ENCODE data around the gene PACS2.
"Not testable (repeated sequence)": the region's sequence is repeated elsewhere in the genome, so short reads cannot be mapped to it uniquely, and the experiment has no call there.

The PACS2 gene

DNA sequence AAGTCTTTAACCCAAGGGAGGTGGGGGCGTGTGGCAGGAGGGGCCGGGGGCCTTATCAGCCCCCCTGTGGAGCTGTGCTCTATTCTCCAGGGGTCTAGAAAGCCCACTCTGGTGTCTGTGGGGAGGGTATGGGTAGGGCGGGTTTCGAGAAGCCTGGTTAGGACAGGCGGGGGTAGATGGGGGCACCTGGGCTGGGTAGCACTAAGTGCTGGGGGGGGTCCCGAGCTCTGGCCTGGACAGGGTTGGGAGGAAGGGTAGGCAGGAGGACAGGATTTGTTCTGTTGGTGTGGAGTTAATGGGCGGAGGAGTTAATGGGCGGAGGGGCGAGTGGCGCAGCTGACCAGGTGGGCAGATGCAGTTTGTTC is 2.0 kb downstream of the PACS2 start:
- FAIRE-seq, result no peak

DNA sequence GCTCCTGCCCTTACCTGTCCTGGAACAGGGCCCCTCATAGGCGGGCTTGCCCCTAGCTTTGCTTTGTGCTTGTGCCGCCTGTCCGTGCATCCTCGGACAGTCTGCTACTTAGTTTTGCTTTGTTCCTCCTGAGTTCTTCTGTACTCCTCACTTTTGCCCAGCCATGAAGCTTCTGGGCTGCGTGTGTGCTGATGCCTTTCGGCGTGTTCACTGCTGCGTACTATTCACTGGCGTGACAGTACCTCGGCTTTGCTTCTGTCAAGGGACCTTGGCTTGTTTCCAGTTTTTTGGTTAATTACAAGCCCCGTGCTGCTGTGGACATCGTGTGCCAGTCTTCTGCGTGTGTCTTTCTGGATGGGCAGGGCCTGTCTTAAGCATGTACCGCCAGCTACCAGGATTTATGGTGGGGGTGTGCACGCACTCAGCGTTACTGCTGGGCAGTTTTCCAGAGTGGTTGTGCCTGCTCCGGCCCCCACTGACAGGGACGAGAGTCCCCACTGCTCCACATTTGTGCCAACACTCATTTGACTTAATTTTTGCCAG is 2.5 kb downstream of the PACS2 start:
- FAIRE-seq, result no peak

DNA sequence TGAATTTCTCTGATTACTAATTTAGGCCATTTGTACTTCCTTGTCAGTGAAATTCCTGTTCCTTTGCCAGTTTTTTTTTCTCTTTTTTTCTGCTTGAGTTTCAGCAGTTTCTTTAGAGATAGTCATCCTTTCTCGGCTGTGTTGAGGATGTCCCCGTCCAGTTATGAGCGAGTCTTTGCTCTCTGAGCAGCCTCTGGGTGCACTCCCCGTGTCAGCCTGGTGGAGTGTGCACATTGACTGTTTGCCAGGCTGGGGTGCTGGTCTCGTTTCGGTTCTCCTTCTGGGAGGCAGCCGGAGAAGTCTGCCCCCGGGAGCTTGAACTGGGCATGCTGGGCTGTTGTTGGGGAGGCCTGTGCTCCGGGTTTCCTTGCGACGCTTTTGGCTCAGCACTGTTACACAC is 3.0 kb downstream of the PACS2 start:
- FAIRE-seq, result no peak

DNA sequence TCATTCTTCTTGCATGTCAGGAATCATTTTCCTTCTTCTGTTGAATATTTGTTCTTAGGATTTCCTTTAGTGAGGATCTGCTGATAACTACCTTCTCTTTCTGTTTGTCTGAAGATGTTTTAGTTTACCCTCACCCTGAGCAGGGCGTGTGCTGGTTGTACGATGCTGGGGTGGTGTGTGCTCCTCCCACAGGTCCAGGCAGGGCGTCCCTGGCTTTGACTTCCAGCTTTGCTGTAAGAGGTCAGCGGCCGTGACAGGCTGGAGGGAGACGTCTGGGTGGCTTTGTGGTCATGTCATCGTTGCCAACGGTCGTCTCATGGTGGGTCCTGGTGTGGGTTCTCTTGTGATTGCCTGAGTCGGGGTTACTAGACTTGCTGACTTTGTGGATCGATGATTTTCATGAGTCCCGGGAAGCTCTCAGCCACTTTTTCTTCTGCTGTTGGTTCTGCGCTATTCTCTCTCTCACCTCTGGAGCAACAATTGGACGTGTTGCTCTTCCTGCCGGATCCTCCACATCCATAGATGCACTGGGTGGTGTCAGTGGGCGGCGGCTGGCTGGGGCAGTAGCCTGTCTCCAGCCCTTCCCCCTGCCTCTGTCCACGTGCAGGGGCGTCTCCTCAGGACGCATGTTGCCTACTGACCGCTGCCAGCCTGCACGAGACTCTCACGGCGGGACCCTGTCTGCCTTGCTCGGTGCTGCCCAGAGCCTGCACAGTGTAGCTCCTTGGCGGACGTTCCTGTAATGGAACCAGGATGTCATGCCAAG is 8.4 kb downstream of the PACS2 start:
- FAIRE-seq, result no peak

DNA sequence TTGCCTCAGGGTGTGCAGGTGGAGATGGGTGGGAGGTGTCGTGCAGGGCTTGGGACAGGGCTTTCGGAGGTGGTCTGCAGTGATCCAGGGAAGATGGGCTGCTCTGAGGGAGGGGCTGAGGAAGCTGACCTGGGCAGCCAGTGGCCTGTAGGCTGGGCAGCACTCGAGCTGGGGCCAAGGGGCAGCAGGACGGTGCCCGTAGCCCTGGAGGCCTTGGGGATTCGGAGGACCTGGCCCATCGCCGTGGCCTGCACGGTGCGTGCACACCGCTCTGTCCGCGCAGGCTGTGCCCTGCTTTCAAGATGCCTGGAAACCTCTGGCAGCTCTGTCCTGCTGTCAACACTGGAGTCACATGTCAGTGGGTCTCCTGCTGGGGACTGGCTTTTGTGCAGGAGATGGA is 9.1 kb downstream of the PACS2 start:
- no peak for FAIRE-seq

DNA sequence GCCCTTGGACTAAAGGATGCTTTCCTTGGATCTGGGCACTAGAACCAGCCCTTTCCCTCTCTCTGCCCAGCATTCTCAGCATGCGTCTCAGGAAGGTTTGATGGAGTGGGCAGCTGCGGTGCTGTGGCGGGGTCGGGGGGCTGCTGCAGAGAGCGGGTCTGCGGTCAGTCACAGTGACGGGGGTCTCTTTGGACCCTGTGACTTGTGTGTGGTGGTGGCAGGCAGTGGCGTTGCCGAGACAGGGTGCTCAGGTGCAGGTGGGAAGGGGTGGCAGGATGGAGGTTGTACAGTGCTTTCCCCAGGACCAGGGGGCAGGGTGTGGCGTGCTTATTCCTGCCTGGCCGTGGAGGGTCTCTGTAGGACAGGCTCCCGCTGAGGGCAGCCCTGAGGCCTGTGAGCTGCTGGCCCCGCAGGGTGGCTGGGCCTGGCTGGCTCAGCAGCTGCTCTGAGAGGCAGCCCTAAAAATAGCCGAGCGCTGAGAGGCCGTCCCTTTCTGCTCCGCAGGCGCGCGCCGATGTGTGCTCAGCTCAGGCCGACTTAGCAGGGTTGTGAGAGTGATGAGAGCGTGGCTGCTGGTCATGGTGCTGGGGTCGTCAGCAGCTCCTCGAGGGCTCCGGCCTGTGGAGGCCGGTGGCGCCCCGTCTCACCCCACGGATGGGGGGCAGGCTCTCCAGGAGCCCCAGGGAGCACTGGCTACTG is 9.7 kb downstream of the PACS2 start:
- FAIRE-seq, result no peak

DNA sequence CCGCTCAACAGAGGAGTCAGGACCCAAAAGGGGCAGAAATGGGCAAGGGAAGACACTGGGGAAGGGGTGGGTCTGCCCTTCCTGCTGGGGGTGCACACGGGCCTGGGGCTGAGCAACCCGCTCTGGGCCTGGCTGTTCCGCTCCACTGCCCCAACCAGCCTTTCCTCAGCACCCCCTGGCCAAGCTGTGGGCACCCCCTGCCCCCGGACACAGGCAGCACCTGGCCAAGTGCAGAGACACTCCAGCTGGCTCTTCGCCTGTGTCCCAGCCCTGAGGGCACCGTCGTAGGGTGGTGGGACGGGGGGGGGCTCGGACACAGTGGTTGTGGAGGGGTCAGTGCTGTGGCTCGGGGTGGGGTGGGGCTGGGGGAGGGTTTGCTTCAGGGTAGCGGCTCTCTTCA is 10.3 kb downstream of the PACS2 start:
- FAIRE-seq, result no peak

DNA sequence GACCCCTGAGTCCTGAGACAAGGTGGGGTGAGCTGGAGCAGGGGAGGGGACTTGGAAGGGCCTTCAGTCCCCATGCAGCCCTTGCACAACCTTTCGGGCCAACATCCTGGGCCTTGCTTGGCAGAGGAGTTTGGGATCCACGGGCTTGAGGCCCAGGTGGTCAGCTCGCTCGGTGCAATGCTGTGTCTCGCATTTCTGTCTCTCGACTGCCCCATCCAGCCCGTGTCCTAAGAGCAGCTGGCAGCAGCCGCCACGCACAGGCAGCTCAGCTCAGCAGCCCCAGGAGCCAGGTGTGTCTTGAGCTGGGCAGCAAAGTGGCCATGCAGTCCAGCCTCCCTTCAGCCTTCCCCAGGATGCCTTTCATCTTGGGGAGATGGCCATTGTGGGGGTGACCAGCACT is 10.8 kb downstream of the PACS2 start:
- FAIRE-seq, result no peak

DNA sequence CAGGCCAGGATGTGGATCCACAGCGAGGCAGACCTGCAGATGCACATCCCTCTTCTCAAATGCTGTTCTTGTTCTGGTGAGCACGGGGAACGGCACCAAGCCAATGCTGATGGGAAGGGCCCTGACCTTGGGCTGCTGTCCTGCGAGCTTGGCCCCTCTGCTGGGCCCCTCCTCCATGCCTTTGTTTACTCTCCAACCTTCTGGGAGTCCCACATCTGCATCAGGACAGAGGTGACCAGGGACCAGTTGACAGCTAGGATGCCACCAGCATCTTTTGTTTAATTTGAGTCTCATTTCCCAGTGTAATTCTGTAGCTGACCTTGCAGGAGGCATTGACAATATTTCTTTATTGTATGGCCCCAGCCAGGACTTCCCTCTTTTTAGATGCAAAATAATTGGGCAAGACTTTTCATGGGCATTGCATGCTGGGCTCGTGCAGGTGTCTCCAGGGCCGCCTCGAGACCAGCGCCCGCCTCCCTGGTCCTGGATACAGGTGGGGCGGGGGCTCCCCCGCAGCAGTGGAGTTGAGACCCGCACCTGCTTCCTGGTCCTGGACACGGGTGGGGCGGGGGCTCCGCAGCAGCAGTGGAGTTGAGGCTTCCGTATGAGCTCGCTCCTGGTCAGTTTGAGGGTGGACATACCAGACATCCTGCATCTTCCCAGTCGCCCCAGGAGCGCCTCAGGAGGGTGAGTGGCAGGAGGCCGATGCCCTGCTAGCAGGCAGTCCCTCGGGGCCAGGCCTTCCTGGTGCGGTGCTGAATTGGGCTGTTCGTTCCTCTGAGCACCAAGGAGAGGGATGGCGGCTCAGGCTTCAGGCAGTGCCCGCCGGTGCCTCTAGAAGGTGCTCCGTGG is 11.4 kb downstream of the PACS2 start:
- FAIRE-seq, result no peak

DNA sequence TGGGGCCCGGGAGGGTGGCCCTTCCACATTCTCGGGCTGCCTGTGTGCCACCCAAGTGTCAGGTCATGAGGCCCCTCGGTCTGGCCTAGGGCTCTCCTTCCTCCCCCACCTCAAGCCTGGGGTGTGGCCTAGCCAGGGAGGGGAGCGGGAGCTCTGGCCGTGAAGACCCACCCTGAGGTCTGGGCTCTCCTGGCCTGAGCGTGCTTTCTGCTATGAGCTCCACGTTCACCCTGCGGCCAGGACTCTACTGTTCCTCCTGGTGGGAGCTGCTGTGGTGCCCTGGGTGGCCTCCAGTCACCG is 12.0 kb downstream of the PACS2 start:
- FAIRE-seq, result no peak

DNA sequence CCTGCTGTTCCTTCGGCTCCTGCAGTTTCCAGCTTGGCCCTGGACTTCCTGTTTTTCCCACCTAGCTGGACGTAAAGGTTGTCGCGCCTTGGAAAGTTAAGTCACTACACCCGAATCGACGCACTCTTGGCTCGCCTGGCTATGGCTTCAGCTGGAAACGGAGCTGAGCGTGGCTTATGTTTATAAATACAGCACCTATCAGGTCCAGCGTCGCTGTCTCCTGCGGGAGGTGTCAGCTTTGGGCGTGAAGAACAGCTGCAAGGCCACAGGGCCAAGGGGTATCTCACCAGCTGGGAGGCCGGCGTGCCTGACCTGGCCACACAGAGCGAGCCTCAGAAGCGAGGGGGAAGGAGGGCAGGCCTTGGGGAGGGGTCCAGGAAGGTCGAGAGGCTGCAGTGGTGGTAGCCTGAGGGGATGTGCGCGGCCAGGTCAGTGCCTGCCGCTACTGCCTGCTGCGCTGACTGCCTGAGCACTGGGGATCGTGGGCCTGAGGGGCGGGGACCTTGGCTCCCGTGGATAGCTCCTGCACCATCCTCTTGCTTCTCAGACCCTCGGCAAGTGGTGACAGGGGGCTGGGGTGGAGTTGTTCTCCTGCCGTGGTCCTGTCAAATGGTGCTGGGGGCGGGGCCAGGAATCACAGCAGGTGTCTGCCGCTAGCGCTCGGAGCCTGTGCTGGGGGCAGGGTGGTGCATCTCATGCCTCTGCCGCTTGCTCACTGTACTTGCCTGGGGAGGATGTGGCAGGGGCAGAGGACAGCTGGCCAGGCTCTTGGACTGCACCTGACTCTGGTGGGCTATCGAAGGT is 12.5 kb downstream of the PACS2 start:
- FAIRE-seq, result no peak

DNA sequence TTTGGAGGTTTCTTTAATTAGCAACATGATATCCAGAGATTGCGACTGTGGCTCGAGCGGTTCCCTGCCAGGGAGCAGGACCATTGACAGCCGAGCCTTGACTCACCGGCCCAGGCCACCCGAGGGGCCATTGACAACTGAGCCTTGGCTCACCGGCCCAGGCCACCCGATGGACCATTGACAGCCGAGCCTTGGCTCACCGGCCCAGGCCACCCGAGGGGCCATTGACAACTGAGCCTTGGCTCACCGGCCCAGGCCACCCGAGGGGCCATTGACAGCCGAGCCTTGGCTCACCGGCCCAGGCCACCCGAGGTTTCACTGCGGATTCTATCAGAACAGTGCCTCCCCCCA is 13.1 kb downstream of the PACS2 start:
- not testable (repeated sequence) for FAIRE-seq

DNA sequence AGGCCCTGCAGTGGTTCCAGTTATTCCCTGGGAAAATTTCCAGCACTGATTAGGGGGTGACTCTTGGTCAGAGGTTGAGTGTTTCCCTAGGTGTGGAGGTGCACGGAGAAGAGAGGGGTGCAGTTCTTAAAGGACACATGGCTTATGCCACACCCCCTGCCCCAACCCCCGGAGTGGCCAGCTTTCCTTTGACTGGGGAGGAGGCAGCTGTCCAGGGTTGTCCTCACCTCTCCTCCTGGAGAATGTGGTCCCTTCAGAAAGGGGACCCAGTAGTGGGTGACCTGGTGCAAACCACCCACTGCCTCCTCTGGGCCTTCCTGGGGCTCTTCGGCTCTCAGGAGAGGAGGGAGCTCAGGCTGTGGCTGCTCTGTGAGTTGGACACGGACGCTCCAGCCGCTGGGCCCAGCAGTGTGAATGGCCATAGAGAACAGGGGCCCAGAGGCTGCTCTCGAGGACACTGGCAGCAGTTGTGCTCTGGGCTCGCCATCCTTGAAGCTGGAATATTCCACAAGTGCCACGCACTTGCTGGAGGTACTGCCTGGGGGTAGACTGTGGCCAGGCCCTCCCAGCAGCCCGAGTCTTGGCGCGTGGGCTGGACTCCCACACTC is 13.6 kb downstream of the PACS2 start:
- FAIRE-seq, result no peak

DNA sequence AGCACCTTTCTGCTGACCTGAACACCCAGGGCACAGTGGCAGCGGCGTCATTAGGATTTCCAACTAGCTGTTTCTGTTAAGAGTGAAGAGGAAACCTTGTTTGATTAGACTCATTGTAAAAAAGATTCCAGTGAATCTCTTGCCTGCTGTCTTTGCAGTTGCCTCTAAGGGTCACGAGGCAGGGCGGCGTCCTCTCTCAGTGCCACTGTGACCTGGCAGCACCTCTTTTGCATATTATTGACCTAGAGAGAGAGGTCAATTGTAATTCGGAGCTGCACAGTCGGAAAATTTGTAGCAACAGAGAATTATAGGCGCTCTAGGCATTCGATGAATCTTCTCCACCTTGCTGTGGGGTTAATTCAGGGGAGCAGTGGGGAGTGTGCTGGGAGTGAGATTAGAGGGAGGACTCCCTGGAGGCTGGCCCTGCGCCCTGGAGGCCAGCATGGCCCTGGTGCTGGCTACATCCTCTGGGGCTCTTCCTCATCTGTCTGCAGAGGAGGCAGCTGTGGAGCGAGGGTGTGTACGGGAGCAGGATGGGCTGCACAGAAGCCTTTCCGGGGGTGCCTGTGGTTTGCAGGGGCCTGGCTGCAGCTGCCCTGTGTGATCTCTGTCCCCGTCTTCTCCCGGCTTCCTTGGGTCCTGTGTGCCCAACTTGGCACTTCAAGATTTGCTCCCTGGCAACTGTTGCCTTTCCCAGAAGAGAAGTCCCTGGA is 14.3 kb downstream of the PACS2 start:
- FAIRE-seq, result no peak

DNA sequence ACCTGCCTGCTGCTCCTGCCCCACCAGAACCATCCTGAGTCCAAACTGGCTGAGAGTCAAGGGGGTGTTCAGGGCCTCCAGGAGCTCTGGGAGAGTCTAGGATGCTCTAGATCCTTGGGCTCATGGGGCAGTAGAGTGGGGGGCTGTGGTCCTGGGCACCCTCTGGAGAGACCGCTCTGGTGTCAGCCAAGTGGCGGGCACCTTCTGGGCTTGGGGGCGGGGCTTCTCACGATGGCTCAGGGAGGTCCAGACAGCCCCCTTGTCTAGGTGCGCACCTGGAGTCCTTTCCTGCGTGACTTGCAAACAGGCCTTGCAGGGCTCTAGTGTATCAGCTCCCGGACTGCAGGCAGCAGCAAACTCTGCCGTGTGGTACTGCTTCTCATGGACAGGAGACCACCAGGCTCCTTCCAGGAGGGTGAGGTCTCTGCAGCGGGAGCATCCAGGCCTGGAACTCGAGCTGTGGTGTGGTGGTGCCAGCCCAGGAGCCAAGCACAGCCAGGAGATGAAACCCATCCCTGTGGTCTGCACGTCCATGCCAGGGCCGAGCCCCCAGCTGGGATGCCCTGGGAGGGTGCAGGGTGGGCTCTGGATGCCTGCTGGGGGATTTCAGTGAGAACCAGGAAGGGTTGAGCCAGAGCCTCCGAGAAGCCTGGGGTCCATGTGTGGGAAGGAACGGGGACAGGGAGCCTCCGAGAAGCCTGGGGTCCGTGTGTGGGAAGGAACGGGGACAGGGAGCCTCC is 15.0 kb downstream of the PACS2 start:
- FAIRE-seq, result no peak

DNA sequence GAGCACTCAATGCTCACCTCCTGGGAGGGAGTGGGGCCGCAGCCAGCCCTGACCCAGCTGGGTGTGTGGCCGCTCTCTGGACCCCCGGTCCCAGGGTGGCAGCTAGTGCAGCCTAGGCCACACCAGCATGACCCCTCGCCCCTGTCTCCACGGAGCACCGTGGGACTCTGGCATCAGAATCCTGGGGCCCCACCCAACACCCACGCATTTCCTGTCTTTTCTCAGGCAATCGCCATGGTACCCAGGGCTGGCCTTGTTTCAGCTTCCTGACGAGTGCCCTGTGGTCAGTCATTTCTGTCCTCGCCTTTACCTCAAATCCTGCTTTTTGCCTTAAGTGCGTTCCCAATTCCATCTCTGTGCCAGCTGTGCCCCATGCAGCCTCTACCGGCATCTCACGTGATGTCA is 15.9 kb downstream of the PACS2 start:
- FAIRE-seq, result no peak

DNA sequence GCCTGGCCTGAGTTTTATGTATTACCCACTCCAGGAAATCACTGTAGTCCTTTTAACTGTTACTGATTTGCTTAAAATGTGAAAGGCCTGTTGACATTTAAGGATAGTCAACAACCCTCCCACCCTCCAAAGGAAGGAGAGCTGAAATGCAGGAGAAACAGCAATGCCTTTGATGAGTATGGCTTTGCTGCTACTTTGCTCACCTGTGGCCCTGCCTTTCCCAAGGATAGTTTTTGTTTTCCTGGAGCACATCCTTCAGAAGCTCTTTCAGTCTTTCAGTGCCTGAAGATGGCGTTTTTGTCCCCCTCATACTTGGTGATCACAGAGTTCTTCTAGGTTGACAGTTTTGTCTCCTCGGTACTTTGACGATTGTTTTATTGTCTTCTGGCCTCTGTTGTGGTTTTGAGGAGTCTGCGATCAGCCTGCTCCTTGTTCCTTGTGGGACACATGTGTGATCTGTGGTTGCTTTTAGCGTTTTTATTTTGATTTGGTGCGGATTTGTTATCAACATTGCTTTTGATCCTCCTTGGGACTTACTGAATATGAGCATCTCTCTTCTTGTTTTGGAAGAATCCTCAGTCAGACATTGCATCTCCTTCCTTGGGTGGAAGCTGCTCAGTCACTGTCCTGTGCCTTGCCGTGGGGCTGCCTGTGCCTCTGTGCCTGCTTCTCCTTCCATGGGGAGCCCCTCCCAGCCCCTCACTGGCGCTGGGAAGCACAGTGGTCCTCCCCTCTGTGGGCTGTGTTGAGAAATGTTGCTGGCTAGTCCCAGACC is 17.2 kb downstream of the PACS2 start:
- no peak for FAIRE-seq

DNA sequence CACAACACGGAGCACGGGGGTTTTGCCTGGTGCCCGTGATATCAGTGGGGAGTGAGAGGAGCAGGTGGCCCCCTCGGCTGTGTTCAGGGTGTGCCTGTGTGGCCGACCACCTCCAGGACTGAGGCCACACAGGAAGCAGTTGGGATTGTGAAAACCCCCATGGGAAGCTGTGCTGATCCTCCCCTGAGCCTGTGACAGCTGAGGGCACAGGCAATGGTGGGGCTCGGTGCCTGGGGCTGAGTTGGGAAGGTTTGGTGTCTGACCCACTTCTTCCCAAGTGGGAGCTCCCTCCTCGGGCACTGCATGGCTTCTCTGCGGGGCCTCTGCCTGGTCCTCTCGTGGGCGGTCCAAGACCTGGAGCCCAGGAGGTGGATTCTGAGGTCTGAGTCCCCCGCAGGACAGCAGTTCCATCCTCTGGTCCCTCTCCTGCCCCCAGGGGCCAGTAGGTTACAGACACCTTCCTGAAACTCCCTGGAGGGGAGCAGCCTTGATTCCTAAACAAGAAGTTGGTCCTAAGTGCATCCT is 17.9 kb downstream of the PACS2 start:
- no peak for FAIRE-seq

DNA sequence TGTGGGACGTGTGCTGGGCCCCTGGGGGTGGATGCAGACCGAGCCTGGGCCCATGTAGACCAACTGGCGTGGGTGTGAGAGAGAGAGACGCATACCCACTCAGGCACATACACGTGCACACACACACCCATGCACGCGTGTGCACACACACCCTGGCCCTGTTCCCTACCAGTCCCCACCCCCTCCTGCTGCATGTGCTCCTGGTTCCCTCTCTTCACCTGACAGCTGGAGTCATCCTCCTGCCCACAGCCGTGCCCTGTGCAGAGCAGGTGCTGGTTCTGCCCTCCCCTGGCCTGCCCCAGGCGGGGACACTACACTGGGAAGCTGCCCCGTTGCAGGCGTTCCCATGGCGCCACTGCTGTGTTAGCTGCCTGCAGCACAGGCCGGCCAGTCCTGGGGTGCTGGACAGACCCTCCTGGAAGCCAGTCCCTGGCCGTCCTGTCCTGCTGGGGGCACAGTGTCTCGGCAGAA is 18.5 kb downstream of the PACS2 start:
- FAIRE-seq, result no peak
